ENCODE measurements around the gene WNT5A.

GRCh38 chr3:55486101-55486856 lies 827 bp downstream of the WNT5A start:
- TF ChIP-seq CTCF (IDR thresholded peaks at IDR 0.05) (no peak), POLR2A (IDR thresholded peaks at IDR 0.05) (no peak), POLR2AphosphoS5 (IDR thresholded peaks at IDR 0.05) (no peak)
